Superior temporal gyrus (tissue), 1 donor: ENCODE data around the gene GFPT1.
"Not testable (repeated sequence)": the region's sequence is repeated elsewhere in the genome, so short reads cannot be mapped to it uniquely, and the experiment has no call there.

Experiments
- DNase-seq: peaks from one replicate; pipeline ENCODE4 v3.0.0-alpha.2; 2016; ENCODE audit errors: extremely low spot score

GFPT1 gene

GRCh38 chr2:69386789-69387734, at the start of gene GFPT1:
Gene GFPT1, minus strand, starts transcription at chr2:69387227. Its CDS starts 156 bp downstream, at chr2:69387071.
- peak; percentile 91 for DNase-seq

- DNase-seq: peak; percentile 78
Observed at GRCh38 chr2:69436596-69436937, 49.5 kb upstream of the GFPT1 start.

- no peak for DNase-seq
Observed at GRCh38 chr2:69434753-69435152, 47.7 kb upstream of the GFPT1 start.

DNA sequence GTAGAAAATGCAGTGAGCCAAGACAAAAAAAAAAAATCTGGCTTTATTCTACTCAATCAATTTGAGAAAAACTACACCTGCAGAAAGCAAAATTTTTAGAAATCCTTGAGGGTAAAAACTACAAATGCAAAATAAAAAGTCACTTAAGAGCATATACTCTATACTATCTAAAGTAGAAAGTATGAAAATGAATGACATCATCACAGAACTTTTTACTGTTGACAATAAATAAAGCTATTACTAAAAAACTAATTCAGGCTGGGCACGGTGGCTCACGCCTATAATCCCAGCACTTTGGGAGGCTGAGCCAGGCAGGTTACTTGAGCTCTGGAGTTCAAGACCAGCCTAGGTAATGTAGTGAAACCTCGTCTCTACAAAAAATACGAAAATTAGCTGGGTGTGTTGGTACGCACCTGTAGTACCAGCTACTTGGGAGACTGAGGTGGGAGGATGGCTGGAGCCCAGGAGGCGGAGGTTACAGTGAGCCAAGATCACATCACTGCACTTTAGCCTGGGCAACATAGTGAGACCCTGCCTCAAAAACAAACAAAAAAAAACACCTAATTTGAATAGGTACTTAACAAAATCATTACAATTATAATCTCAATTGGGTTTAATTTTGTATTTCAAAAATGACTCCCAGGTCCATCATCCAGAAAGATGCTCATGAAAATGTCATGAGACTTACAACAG, 42.6 kb upstream of the GFPT1 start:
- no peak for DNase-seq

GRCh38 chr2:69428981-69429380, 42.0 kb upstream of the GFPT1 start:
- DNase-seq: no peak

GRCh38 chr2:69424419-69424818, 37.4 kb upstream of the GFPT1 start:
- DNase-seq: no peak

DNA sequence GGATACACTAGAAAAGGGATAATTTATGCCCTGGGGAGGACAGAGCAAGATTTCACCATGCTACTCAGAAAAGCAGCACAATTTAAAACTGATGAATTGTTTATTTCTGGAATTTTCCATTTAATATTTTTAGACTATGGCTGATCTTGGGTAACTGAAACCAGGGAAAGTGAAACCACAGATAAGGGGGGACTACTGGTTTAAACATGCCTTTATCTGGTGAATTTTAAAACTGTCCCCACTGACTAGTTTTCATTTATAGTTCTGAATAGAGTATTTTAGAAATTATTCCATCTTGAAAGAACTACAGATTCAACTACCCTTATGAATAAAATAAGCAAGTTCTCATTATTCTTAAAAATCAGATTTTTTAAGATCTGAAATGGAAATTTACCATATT, 35.2 kb upstream of the GFPT1 start:
- DNase-seq: no peak

GRCh38 chr2:69419111-69419510, 32.1 kb upstream of the GFPT1 start:
- not testable (repeated sequence) for DNase-seq

- no peak for DNase-seq
Observed at GRCh38 chr2:69416147-69416546, 29.1 kb upstream of the GFPT1 start.

GRCh38 chr2:69411120-69411519, 24.1 kb upstream of the GFPT1 start:
- DNase-seq: no peak

GRCh38 chr2:69405306-69405705, 18.3 kb upstream of the GFPT1 start:
- DNase-seq: no peak

GRCh38 chr2:69400121-69400520, 13.1 kb upstream of the GFPT1 start:
- no peak for DNase-seq

DNA sequence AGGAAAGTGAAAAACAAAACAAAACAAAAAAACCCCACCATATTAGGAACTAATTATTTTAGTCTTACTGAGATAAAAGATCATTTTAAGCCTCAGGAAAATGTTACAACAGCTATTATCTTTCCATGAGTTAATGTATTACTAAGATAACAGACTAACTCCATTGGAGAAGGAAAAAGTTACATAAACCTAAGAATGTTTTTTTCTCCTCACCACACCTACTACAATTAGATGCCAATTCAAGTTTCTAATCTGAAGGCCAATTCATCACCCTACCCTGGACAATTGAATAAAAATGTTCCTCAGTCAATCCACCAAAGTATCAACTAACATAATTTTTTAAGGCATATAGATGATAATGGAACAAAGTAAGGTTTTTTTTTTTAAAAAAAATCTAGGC, 10.2 kb upstream of the GFPT1 start:
- no peak for DNase-seq

DNA sequence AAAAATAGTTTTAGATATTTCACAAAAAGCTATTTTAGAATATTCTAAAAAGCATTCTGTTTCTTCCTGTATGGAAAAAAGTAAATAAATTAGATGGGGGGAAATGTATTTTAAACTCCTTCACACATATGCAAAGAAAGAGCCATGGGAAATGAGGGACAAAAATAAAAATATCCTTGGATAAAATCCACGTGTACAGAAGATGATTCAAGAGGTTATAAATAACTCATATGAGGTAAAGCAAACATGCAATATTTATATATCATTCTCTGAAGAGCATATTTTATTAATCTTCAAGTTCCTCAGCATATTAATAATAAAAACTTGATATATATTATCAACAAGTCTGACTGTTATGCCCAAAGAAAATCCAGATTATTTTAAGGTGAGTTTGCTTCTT, 8.8 kb upstream of the GFPT1 start:
- no peak for DNase-seq

DNA sequence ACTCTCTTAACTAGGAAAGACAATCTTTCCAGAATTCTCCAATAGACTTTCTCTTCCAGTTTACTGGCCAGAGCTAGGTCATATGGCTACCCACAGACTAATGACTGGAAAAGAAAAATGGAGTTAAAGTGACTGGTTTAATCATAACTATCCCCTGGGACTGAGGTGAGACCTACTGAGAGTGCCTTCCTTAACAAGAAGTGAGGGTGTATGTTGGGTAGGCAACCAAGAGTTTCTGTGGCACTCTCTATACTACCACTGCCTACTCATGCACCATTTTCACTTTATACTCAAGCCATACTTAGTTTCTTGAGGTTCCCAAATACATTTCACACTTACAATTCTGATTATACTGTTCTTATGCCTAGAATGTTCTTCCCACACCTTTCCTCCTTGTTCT, 6.9 kb upstream of the GFPT1 start:
- DNase-seq: no peak

GRCh38 chr2:69390471-69390870, 3.4 kb upstream of the GFPT1 start:
- no peak for DNase-seq

DNA sequence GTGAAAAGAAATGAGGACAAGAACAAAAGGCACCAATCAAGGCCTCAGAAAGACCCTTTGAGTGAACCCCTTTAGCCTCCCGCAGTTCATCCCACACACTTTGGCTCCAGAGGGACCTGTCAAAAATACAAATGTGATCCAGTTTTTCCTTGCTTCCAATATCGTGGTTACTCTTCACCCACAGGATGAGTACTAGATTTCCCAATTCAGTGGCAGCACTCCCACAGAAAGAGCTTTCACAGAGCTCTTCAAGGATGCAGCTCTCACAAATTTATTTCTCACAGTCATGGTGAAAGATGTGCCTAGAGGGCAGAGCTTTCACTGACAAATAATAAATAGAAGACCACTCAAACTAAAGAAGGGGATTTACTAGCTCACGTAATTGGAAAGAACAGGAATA, 3.0 kb upstream of the GFPT1 start:
- DNase-seq: no peak

GRCh38 chr2:69389271-69389670, 2.2 kb upstream of the GFPT1 start:
- no peak for DNase-seq

GRCh38 chr2:69387770-69388481, 899 bp upstream of the GFPT1 start:
- no peak for DNase-seq

GRCh38 chr2:69386360-69386759, 667 bp downstream of the GFPT1 start:
- DNase-seq: no peak

- DNase-seq: no peak
Observed at GRCh38 chr2:69385443-69386151, 1.4 kb downstream of the GFPT1 start.

DNA sequence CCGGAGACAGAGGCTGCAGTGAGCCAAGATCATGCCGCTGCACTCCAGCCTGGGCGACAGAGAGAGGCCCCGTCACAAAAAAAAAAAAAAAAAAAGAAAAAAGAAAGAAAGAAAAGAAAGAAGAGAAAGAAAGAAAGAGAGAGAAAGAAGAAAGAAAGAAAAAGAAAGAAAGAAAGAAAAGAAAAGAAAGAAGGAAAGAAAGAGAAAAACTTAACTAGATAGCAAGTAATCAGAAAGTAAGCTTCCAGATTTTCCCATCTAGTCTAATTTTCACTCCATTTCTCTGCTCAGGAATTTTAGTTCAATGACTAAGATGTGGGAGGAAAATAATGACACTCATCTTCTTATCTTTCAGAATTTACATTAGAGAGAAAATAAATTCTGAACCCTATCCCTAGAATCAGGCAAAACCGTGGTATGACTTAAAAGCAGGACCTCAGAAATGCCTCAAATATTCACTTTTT, 2.4 kb downstream of the GFPT1 start:
- DNase-seq: no peak
